ENCODE data around the gene AMY2B. TPM values are rescaled to one million over a fixed set of nuclear protein-coding genes. Genes with fewer than 3 reads are reported as not detected.

AMY2B gene
- total and polyA plus RNA-seq, 2 of the 4 experiments (the other 2 are of a cell fraction), result 0.72 to 1.7 TPM

DNA sequence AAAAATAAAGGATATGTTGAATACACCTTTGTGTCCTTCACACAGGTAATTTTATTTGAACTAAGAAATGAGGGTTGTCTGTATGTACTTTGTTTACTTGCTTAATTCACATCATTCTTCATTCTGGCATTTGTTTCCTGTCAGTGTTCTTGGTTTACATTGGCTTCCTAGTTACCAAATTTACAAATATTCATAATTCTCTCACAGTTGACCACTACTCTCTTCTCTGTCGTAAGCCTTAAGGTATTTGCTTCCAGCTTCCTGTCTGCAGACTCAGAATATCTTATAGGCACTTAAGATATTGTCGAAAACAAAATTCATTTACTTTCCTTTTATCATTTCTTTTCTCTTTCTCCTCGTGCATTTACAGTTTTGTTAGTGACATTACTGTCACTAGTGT is 30.0 kb upstream of the AMY2B start:
- no peak overlapping the region for H3K14ac ChIP-seq (replicated peaks; ENCODE audit: low read depth, low read length)
- H3K36me3 ChIP-seq (ENCODE audit: control insufficient read depth, insufficient read depth, low read length), result peaks cover 15% of the 10 kb centered on the region
- H3K4me3 ChIP-seq (ENCODE audit: insufficient read depth, low read depth, low read length), result no peak overlapping the region
- H4K20me1 ChIP-seq (ENCODE audit: insufficient read depth, low read length), result no peaks in the 10 kb centered on the region
- H4K8ac ChIP-seq (ENCODE audit: low read depth in 2 of 2, low read length in 2 of 2), result no peak overlapping the region
- ATAC-seq (ENCODE audit: low read depth) (no peak), DNase-seq (peak; percentile 33)
- no peak overlapping the region for H2AK9ac ChIP-seq (replicated peaks; ENCODE audit: low read depth, low read length, poor library complexity)
- H3K27me3 ChIP-seq (ENCODE audit: control insufficient read depth, insufficient read depth, low read length), result no peaks in the 10 kb centered on the region
- H2BK120ac ChIP-seq (ENCODE audit: low read depth, low read length), result no peak overlapping the region
- H2BK5ac ChIP-seq (ENCODE audit: low read depth, low read length, poor library complexity, severe bottlenecking), result no peak overlapping the region
- WGBS, 2 experiments (ENCODE audit: extremely low coverage in 2 of 2, insufficient read length in 1 of 2), result no CpG with 5 or more reads among the region's 3 CpGs
- no peak for TF ChIP-seq RCOR1 (IDR thresholded peaks at IDR 0.05; ENCODE audit: insufficient replicate concordance, low read length)
- TF ChIP-seq RAD21 (IDR thresholded peaks at IDR 0.05; ENCODE audit: low read length), result no peak
- no peak for TF ChIP-seq POLR2A (IDR thresholded peaks at IDR 0.05; ENCODE audit: low read depth, low read length)
- no peak for TF ChIP-seq NFE2L2 (IDR thresholded peaks at IDR 0.05; ENCODE audit: low read depth, low read length)
- TF ChIP-seq ELK1 (IDR thresholded peaks at IDR 0.05; ENCODE audit: borderline replicate concordance, low read depth, low read length), result no peak
- TF ChIP-seq RFX5 (IDR thresholded peaks at IDR 0.05; ENCODE audit: low read depth, low read length), result no peak
- no peak for TF ChIP-seq SMC3 (IDR thresholded peaks at IDR 0.05; ENCODE audit: low read depth, low read length)
- no peak for TF ChIP-seq FOS (IDR thresholded peaks at IDR 0.05; ENCODE audit: low read depth, low read length)
- TF ChIP-seq MAFK (IDR thresholded peaks at IDR 0.05; ENCODE audit: low read depth, low read length), result no peak
- TF ChIP-seq, protein P1, sequence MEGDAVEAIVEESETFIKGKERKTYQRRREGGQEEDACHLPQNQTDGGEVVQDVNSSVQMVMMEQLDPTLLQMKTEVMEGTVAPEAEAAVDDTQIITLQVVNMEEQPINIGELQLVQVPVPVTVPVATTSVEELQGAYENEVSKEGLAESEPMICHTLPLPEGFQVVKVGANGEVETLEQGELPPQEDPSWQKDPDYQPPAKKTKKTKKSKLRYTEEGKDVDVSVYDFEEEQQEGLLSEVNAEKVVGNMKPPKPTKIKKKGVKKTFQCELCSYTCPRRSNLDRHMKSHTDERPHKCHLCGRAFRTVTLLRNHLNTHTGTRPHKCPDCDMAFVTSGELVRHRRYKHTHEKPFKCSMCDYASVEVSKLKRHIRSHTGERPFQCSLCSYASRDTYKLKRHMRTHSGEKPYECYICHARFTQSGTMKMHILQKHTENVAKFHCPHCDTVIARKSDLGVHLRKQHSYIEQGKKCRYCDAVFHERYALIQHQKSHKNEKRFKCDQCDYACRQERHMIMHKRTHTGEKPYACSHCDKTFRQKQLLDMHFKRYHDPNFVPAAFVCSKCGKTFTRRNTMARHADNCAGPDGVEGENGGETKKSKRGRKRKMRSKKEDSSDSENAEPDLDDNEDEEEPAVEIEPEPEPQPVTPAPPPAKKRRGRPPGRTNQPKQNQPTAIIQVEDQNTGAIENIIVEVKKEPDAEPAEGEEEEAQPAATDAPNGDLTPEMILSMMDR (conservative IDR thresholded peaks at IDR 0.05; ENCODE audit: low read depth, low read length), result no peak
- TF ChIP-seq CHD1 (IDR thresholded peaks at IDR 0.05; ENCODE audit: low read depth, low read length), result no peak
- TF ChIP-seq MXI1 (IDR thresholded peaks at IDR 0.05; ENCODE audit: borderline replicate concordance, low read depth, low read length), result no peak
- TF ChIP-seq MAZ (IDR thresholded peaks at IDR 0.05; ENCODE audit: borderline replicate concordance, low read depth, low read length), result no peak
- no peak for TF ChIP-seq CEBPB (IDR thresholded peaks at IDR 0.05; ENCODE audit: low read depth, low read length)
- TF ChIP-seq, protein P2, sequence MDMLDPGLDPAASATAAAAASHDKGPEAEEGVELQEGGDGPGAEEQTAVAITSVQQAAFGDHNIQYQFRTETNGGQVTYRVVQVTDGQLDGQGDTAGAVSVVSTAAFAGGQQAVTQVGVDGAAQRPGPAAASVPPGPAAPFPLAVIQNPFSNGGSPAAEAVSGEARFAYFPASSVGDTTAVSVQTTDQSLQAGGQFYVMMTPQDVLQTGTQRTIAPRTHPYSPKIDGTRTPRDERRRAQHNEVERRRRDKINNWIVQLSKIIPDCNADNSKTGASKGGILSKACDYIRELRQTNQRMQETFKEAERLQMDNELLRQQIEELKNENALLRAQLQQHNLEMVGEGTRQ (IDR thresholded peaks at IDR 0.05; ENCODE audit: low read depth, low read length), result no peak
- no peaks in the 10 kb centered on the region for H3K4me1 ChIP-seq (ENCODE audit: control insufficient read depth, insufficient read depth, low read length)
- no peaks in the 10 kb centered on the region for H3K9me3 ChIP-seq (ENCODE audit: control insufficient read depth, insufficient read depth, low read length)
- H2AFZ ChIP-seq (replicated peaks; ENCODE audit: low read length, poor library complexity), result no peak overlapping the region
- H3K27ac ChIP-seq (ENCODE audit: insufficient read depth, low read length), result no peak overlapping the region
- H4K5ac ChIP-seq (ENCODE audit: low read depth, low read length), result no peak overlapping the region
- H3K4ac ChIP-seq (ENCODE audit: low read depth, low read length), result no peak overlapping the region
- no peak overlapping the region for H2BK20ac ChIP-seq (ENCODE audit: low read depth, low read length)
- no peak overlapping the region for H3K56ac ChIP-seq (ENCODE audit: extremely low read depth, insufficient read depth, low read length)
- no peaks in the 10 kb centered on the region for H3K9me1 ChIP-seq (ENCODE audit: insufficient read depth, low read length)
- BruUV-seq (replicated peaks), result no TSS peak
- H3K4me2 ChIP-seq (ENCODE audit: low read depth, low read length), result no peak overlapping the region
- in situ Hi-C loops (cut with MboI; ENCODE audit: low sequenced_read_pairs), result no loop called here
- H4K91ac ChIP-seq (ENCODE audit: insufficient read depth, low read depth, low read length), result no peak overlapping the region
- no peak overlapping the region for H2BK15ac ChIP-seq (ENCODE audit: low read depth, low read length)
- dilution Hi-C loops (cut with HindIII; ENCODE audit: low sequenced_read_pairs, unreplicated experiment), result no loop called here
- no peak overlapping the region for H3K9ac ChIP-seq (ENCODE audit: low read depth, low read length)
- no peaks in the 10 kb centered on the region for H3K79me1 ChIP-seq (ENCODE audit: low read depth in 1 of 2, low read length in 2 of 2)
- intact Hi-C loops (cut with micrococcal nuclease), result no loop called here
- H3K18ac ChIP-seq (ENCODE audit: low read depth, low read length), result no peak overlapping the region
- no peak overlapping the region for H2AK5ac ChIP-seq (ENCODE audit: low read depth, low read length)
- H3K23ac ChIP-seq (ENCODE audit: low read depth, low read length), result no peak overlapping the region
- CTCF ChIA-PET, result no interaction called here
- POLR2A ChIA-PET (ENCODE audit: unreplicated experiment), result no interaction called here

All from IMR-90 (cell line).